ENCODE results near the gene MYO3B.

DNA sequence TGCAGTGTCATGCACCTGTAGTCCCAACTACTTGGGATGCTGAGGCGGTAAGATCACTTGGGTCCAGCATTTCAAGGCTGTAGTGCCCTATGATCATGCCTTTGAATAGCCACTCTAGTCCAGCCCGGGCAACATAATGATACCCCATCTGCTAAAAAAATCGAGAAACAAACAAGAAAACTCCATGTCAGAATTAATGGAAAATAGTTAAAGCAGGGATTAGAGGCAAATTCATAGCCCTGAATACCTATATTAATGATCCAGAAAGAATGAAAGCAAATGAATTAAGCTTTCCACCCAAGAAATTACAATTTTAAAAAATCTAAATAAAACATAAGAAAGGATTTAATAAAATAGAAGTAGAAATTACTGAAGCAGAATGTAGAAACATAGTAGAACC is 143.0 kb downstream of the MYO3B start:
- no peak for TF ChIP-seq POLR2AphosphoS5 (IDR thresholded peaks at IDR 0.05; ENCODE audit: low read depth, low read length)
- no peak for TF ChIP-seq TAF1 (IDR thresholded peaks at IDR 0.05; ENCODE audit: low read depth, low read length)
- TF ChIP-seq POLR2A (IDR thresholded peaks at IDR 0.05; ENCODE audit: low read depth, low read length): no peak
- TF ChIP-seq SPI1 (IDR thresholded peaks at IDR 0.05; ENCODE audit: low read depth, low read length): no peak
- no peak for TF ChIP-seq PAX5 (IDR thresholded peaks at IDR 0.05; ENCODE audit: insufficient read depth, low read length, severe bottlenecking)
- no peak for TF ChIP-seq POU2F2 (IDR thresholded peaks at IDR 0.05; ENCODE audit: low read depth, low read length)

Measured in GM12891 (cell line).